AG04450 (cell line): ENCODE results near the gene ABT1. TPM values are rescaled to one million over a fixed set of nuclear protein-coding genes. Genes with fewer than 3 reads are reported as not detected.

Source experiments
- CTCF ChIA-PET: fragments of 300-600, 350-600 bp; formaldehyde crosslinking; extraction: SDS; loops from one replicate; lab custom pipeline; 2022; ENCODE audit warnings: antibody characterized with exemption, inconsistent platforms; lab: Charles Lee
- POLR2A ChIA-PET: fragments of 350-600 bp; formaldehyde crosslinking; extraction: SDS; loops from one replicate; lab custom pipeline; 2021; ENCODE audit warnings: antibody characterized with exemption, inconsistent platforms; lab: Yijun Ruan, JAX
- DNase-seq: peaks from one replicate; pipeline ENCODE4 v3.0.0-alpha.2; 2011; ENCODE audit warnings: low read depth, low spot score
- H3K27ac ChIP-seq: one replicate; pipeline ENCODE4 v1.5.1; 2012; ENCODE audit warnings: low read depth, low read length, control low read depth
- H3K27me3 ChIP-seq: one replicate; pipeline ENCODE4 v1.6.0; 2012; ENCODE audit warnings: low read length; ENCODE audit not compliant: control insufficient read depth, insufficient read depth
- H3K4me3 ChIP-seq: 2 replicates; pipeline ENCODE4 v1.5.1; 2011; ENCODE audit warnings: mild to moderate bottlenecking, low read depth, low read length, control low read depth
- H3K9me3 ChIP-seq: 2 replicates; pipeline ENCODE4 v1.5.1; 2012; ENCODE audit warnings: low read length; ENCODE audit not compliant: control insufficient read depth, insufficient read depth
- polyA plus RNA-seq: library from polyadenylated mRNA; depleted of rRNA; stranded (reverse); fragments of >200 nt; gene quantifications from 2 replicates; pipeline ENCODE4 v1.2.3, GENCODE V29; 2011; rRNA removed
- TF ChIP-seq, protein P1 (sequence below): IDR thresholded peaks from 2 replicates; pipeline ENCODE4 v1.5.1; 2011; ENCODE audit warnings: low read depth, low read length, control low read depth, inconsistent platforms

Gene ABT1
- polyA plus RNA-seq, 1 experiment, result 12.8 TPM

GRCh38 chr6:26624557-26624956, 27.8 kb downstream of the ABT1 start:
- ChIA-PET CTCF (interaction anchor here (1.0 kb wide), 1 partner anchor 29 kb away, joined by 4 read pairs; no protein-coding TSS in a partner anchor), POLR2A (no interaction called here)

GRCh38 chr6:26627843-26628242, 31.1 kb downstream of the ABT1 start:
- Histone ChIP-seq H3K27me3 (no peaks in the 10 kb centered on the region), H3K4me3 (no peak overlapping the region), H3K27ac (no peak overlapping the region), H3K9me3 (peaks cover 8% of the 10 kb centered on the region)
- POLR2A ChIA-PET, result no interaction called here
- TF ChIP-seq, protein P1, sequence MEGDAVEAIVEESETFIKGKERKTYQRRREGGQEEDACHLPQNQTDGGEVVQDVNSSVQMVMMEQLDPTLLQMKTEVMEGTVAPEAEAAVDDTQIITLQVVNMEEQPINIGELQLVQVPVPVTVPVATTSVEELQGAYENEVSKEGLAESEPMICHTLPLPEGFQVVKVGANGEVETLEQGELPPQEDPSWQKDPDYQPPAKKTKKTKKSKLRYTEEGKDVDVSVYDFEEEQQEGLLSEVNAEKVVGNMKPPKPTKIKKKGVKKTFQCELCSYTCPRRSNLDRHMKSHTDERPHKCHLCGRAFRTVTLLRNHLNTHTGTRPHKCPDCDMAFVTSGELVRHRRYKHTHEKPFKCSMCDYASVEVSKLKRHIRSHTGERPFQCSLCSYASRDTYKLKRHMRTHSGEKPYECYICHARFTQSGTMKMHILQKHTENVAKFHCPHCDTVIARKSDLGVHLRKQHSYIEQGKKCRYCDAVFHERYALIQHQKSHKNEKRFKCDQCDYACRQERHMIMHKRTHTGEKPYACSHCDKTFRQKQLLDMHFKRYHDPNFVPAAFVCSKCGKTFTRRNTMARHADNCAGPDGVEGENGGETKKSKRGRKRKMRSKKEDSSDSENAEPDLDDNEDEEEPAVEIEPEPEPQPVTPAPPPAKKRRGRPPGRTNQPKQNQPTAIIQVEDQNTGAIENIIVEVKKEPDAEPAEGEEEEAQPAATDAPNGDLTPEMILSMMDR, result no peak
- CTCF ChIA-PET, result no interaction called here
- no peak for DNase-seq

More at GRCh38 chr6:26624557-26624956, 27.8 kb downstream of the ABT1 start:
- peaks cover 3% of the 10 kb centered on the region; the same call in 1 of the 2 replicates for H3K9me3 ChIP-seq
- no peak overlapping the region for H3K27ac ChIP-seq
- no peaks in the 10 kb centered on the region for H3K27me3 ChIP-seq
- TF ChIP-seq, protein P1, result no peak
- DNase-seq, result no peak
- H3K4me3 ChIP-seq, result no peak overlapping the region

DNA sequence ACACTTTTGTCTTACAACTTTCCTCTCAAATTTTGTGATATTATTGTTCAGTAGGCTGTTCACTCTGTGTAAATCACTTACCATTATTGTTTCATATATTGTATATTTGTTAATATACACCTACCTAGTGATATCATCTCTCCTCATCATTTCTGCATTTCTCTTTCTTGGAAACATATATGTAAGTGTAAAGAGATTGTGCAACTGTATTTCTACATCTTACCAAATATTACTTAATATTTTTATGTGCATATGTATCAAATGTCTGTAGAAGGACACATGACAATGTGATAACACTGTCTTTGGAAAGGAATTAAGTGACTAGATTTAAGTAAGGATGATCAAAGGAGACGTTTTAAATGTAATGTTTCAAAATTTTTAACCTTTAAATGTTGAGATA, 32.6 kb downstream of the ABT1 start:
- DNase-seq, result no peak
- Histone ChIP-seq H3K27ac (no peak overlapping the region), H3K9me3 (peaks cover 8% of the 10 kb centered on the region), H3K27me3 (no peaks in the 10 kb centered on the region), H3K4me3 (no peak overlapping the region)
- TF ChIP-seq, protein P1, result no peak
- POLR2A ChIA-PET, result no interaction called here
- CTCF ChIA-PET, result no interaction called here

- TF ChIP-seq, protein P1, result no peak
- POLR2A ChIA-PET, result no interaction called here
These were observed 44.1 kb downstream of the ABT1 start for GRCh38 chr6:26640806-26641205.

GRCh38 chr6:26646074-26646473, 49.3 kb downstream of the ABT1 start:
- no peaks in the 10 kb centered on the region for H3K27me3 ChIP-seq
- ChIA-PET CTCF (interaction anchor here (1.8 to 2.2 kb wide), 2 partner anchors 14 to 50 kb away, joined by 7 to 8 read pairs; no protein-coding TSS in a partner anchor), POLR2A (no interaction called here)
- peaks cover 21% of the 10 kb centered on the region; the same call in 1 of the 2 replicates for H3K9me3 ChIP-seq
- DNase-seq, result no peak
- TF ChIP-seq, protein P1, result no peak
- H3K27ac ChIP-seq, result no peak overlapping the region
- no peak overlapping the region for H3K4me3 ChIP-seq

More at GRCh38 chr6:26640806-26641205, 44.1 kb downstream of the ABT1 start:
- CTCF ChIA-PET, result no interaction called here
- H3K27ac ChIP-seq, result no peak overlapping the region
- peaks cover 28% of the 10 kb centered on the region; the same call in 1 of the 2 replicates for H3K9me3 ChIP-seq
- no peaks in the 10 kb centered on the region for H3K27me3 ChIP-seq
- no peak overlapping the region for H3K4me3 ChIP-seq
- no peak for DNase-seq

Other genes starting within 250 kb of the ABT1 start
- gene BTN3A2, start 231.8 kb upstream of the ABT1 start, polyA plus RNA-seq, result 41.2 TPM in 2 replicates
- gene BTN2A2, start 213.8 kb upstream of the ABT1 start, polyA plus RNA-seq, result 14.0 and 15.5 TPM in 2 replicates
- gene BTN3A1, start 194.7 kb upstream of the ABT1 start, polyA plus RNA-seq, result 32.3 and 32.7 TPM in 2 replicates
- 40.5 and 45.6 TPM in 2 replicates for gene BTN3A3, start 156.4 kb upstream of the ABT1 start, polyA plus RNA-seq
- gene BTN2A1, start 139.0 kb upstream of the ABT1 start, polyA plus RNA-seq, result 29.5 TPM in 2 replicates
- 0.04 TPM in 1 of 2 replicates, not detected in the other for gene BTN1A1, start 96.7 kb upstream of the ABT1 start, polyA plus RNA-seq
- 59.0 and 72.3 TPM in 2 replicates for gene HMGN4, start 58.6 kb upstream of the ABT1 start, polyA plus RNA-seq
- gene ZNF322, start 62.8 kb downstream of the ABT1 start, polyA plus RNA-seq, result 13.3 and 19.5 TPM in 2 replicates